ENCODE results near the gene TPT1.
"Not testable (repeated sequence)": the region's sequence is repeated elsewhere in the genome, so short reads cannot be mapped to it uniquely, and the experiment has no call there.

Gene TPT1

GRCh38 chr13:45302507-45302906 is 38.5 kb downstream of the TPT1 start:
- no peak for DNase-seq (ENCODE audit: low read depth in 2 of 2)

GRCh38 chr13:45301263-45301662 is 39.7 kb downstream of the TPT1 start:
- no peak for DNase-seq (ENCODE audit: low read depth in 2 of 2)

GRCh38 chr13:45300190-45300985 is 40.6 kb downstream of the TPT1 start:
- DNase-seq (ENCODE audit: low read depth in 2 of 2), result no peak

GRCh38 chr13:45299194-45299593 is 41.8 kb downstream of the TPT1 start:
- DNase-seq (ENCODE audit: low read depth in 2 of 2), result no peak

GRCh38 chr13:45298550-45298949 is 42.4 kb downstream of the TPT1 start:
- DNase-seq (ENCODE audit: low read depth in 2 of 2), result not testable (repeated sequence)

- DNase-seq (ENCODE audit: low read depth in 2 of 2), result no peak
Measured at GRCh38 chr13:45298206-45298505, 42.8 kb downstream of the TPT1 start.

- no peak for DNase-seq (ENCODE audit: low read depth in 2 of 2)
Measured at GRCh38 chr13:45297456-45298205, 43.4 kb downstream of the TPT1 start.

GRCh38 chr13:45296259-45296658 is 44.7 kb downstream of the TPT1 start:
- DNase-seq (ENCODE audit: low read depth in 2 of 2), result no peak

- DNase-seq (ENCODE audit: low read depth in 2 of 2), result no peak
Measured at GRCh38 chr13:45295536-45295935, 45.4 kb downstream of the TPT1 start.

- DNase-seq (ENCODE audit: low read depth in 2 of 2), result no peak
Measured at GRCh38 chr13:45292176-45292575, 48.8 kb downstream of the TPT1 start.

GRCh38 chr13:45289936-45290563 is 50.9 kb downstream of the TPT1 start:
- DNase-seq (ENCODE audit: low read depth in 2 of 2), result no peak

Measured in stimulated activated CD4-positive, alpha-beta T cell treated with anti-CD3 and anti-CD28 coated beads, Interleukin-12 subunit alpha, Interleukin-12 subunit beta, amount 100 ng/mL, for 24 hours (primary cell).